NCI-H1436 (cell line): ENCODE data around the gene TBXAS1.

ENCODE experiments used
- DNase-seq: peaks from one replicate; lab custom pipeline; 2025; lab: John Stamatoyannopoulos, UW

The TBXAS1 gene

GRCh38 chr7:139829025-139829774 lies at the start of gene TBXAS1:
Gene TBXAS1 (plus strand): TSS chr7:139829264. CDS start chr7:139829391, 127 bp downstream.
- DNase-seq: no peak

- no peak for DNase-seq
Observed at GRCh38 chr7:139782932-139783331, 46.1 kb upstream of the TBXAS1 start.

- peak; percentile 18 for DNase-seq
Observed at GRCh38 chr7:139783647-139784385, 45.2 kb upstream of the TBXAS1 start.

- DNase-seq: no peak
Observed at GRCh38 chr7:139784648-139785047, 44.4 kb upstream of the TBXAS1 start.

- no peak for DNase-seq
Observed at GRCh38 chr7:139791316-139791715, 37.7 kb upstream of the TBXAS1 start.

- DNase-seq: no peak
Observed at GRCh38 chr7:139797607-139798006, 31.5 kb upstream of the TBXAS1 start.

- no peak for DNase-seq
Observed at GRCh38 chr7:139798221-139798620, 30.8 kb upstream of the TBXAS1 start.

- DNase-seq: no peak
Observed at GRCh38 chr7:139798892-139799291, 30.2 kb upstream of the TBXAS1 start.

- no peak for DNase-seq
Observed at GRCh38 chr7:139799586-139799985, 29.5 kb upstream of the TBXAS1 start.

GRCh38 chr7:139804571-139804970 lies 24.5 kb upstream of the TBXAS1 start:
- DNase-seq: no peak

GRCh38 chr7:139807009-139807408 lies 22.1 kb upstream of the TBXAS1 start:
- no peak for DNase-seq

GRCh38 chr7:139808427-139808826 lies 20.6 kb upstream of the TBXAS1 start:
- no peak for DNase-seq

- DNase-seq: no peak
Observed at GRCh38 chr7:139808846-139809442, 20.1 kb upstream of the TBXAS1 start.

GRCh38 chr7:139811066-139811465 lies 18.0 kb upstream of the TBXAS1 start:
- DNase-seq: no peak

GRCh38 chr7:139813151-139813550 lies 15.9 kb upstream of the TBXAS1 start:
- DNase-seq: no peak

GRCh38 chr7:139813689-139814088 lies 15.4 kb upstream of the TBXAS1 start:
- no peak for DNase-seq

- DNase-seq: no peak
Observed at GRCh38 chr7:139817249-139817648, 11.8 kb upstream of the TBXAS1 start.

GRCh38 chr7:139820089-139820488 lies 9.0 kb upstream of the TBXAS1 start:
- DNase-seq: no peak

- DNase-seq: no peak
Observed at GRCh38 chr7:139821349-139822105, 7.5 kb upstream of the TBXAS1 start.

- no peak for DNase-seq
Observed at GRCh38 chr7:139822855-139823254, 6.2 kb upstream of the TBXAS1 start.

- DNase-seq: no peak
Observed at GRCh38 chr7:139823959-139824521, 5.0 kb upstream of the TBXAS1 start.
